ENCODE measurements around the gene BBS9.
A peak's percentile ranks its signal among the peaks of the same experiment; 100 is the strongest.

Gene BBS9

DNA sequence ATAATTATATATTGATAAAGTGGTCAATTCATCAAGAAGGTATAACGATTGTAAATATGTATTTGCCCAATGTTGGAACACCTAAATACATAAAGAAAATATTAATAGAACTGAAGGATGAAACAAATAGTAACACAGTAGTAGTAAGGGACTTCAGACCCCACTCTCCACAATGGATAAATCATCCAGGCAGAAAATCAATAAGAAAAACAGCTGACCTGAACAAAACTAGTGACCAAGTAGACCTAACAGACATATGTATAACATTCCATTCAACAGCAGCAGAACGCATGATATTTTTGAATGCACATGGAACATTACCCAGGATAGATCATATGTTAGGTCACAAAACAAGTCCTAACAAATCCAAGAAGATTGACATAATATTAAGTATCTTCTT lies 489.9 kb downstream of the BBS9 start:
- DNase-seq = no peak

GRCh38 chr7:33623267-33623666 lies 493.9 kb downstream of the BBS9 start:
- DNase-seq = peak; percentile 34

GRCh38 chr7:33624215-33624614 lies 494.9 kb downstream of the BBS9 start:
- no peak for DNase-seq

GRCh38 chr7:33626869-33627268 lies 497.5 kb downstream of the BBS9 start:
- no peak for DNase-seq

DNA sequence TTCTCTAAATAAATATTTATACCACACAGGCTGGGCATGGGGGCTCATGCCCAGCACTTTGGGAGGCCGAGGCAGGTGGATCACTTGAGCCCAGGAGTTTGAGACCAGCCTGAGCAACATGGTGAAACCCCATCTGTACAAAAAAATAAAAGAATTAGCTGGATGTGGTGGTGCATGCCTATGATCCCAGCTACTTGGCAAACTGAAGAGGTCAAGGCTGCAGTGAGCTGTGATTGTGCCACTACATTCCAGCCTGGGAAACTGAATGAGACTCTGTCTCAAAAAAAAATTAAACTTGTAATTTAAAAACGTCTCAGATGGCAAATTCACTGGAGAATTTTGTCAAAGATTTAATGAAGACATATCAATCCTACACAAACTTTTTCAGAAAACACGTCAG lies 498.4 kb downstream of the BBS9 start:
- no peak for DNase-seq

DNA sequence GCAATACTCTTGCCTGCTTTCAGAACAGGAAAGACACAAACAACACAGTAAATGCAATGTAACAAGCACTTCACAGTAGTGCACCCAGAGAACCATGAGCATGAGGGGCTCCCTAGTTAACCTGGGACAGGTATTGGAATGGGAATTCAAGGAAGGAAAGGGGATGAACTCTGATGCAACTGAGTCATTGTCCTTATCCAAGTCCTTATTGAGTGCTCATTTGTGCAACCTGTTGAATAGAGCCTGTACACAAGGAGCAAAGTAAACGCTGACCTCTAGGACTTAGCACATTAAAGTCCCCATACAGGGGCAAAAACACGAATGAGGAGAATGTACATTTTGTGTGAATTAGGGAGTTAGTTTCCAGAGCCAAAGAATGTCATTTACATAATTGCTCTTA lies 499.5 kb downstream of the BBS9 start:
- no peak for DNase-seq

- DNase-seq = no peak
These were observed 501.0 kb downstream of the BBS9 start for GRCh38 chr7:33630359-33630758.

- no peak for DNase-seq
These were observed 503.0 kb downstream of the BBS9 start for GRCh38 chr7:33632322-33632721.

DNA sequence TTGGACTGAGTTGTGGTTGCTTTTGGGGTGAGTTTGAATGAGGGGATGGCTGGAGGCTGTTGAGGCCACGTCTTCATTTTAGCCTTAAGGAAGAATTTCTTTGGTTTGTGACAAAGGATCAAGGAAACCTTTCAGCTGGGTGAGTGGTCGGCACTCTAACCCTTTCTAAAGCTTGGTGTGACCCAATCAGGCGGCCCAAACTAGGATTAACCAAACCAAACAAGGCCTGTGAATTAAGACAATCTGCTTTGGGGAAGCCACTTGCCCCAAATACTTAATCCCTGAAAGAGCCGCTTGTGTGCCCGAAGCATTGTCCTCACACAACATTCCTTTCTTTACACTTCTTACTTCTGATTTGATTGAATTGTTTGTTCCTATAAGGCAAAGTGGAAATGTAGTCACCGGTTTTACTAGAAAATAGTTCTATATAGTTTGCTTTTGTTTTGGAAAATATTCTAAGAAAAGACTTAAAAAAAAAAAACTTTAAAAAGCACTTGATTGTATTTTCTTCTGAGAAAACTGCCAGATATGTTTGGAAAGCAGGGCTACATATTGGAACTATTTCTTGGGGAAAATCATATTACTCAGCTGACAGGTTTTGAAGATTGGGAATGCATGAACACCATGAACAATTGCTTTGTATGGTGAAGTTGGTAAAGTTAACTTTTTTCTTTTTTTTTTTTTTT lies 503.6 kb downstream of the BBS9 start:
- DNase-seq = no peak

DNA sequence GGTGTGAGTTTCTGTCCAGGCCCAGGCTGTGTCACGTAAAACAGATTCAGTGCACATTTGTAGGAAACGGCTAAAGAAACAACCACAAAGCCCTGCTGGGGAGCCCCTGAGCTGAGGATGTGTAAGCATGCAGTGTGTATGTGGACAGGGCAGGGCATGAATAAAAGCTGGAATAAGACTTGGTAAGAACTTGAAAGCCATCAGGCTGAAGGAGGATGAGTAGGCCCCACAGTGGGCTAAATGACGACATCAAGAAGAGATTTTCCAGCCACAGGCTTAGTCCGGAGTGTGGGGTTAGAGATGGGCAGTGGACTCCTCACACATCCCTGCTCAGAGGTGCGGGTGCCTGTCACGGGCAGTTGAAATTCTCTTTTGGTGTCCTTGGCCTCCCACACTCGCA lies 505.2 kb downstream of the BBS9 start:
- no peak for DNase-seq

DNA sequence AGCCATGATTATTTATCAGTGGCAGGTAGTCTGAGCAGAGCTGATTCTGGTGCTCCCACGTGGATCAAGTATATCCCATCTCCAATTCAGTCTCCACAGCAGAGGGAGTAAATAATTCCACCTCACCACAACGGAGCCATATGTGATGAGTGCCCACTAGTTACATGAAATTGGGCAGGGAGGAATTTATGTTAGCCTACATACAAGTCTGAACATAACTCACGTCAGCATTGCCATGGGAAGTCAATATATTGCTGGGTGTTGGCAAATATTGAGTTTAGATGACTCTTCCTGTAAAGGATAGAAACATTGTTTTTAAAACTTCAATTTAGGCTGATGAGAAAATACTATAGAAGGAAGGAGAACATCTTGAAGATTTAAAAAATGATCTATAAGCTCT lies 507.0 kb downstream of the BBS9 start:
- no peak for DNase-seq

- DNase-seq = peak; percentile 80
These were observed 510.3 kb downstream of the BBS9 start for GRCh38 chr7:33639552-33640197.

- DNase-seq = peak; percentile 23
These were observed 511.4 kb downstream of the BBS9 start for GRCh38 chr7:33640741-33641140.

- DNase-seq = no peak
These were observed 512.9 kb downstream of the BBS9 start for GRCh38 chr7:33642312-33642711.

- no peak for DNase-seq
These were observed 514.2 kb downstream of the BBS9 start for GRCh38 chr7:33643530-33643929.

GRCh38 chr7:33644489-33644888 lies 515.1 kb downstream of the BBS9 start:
- peak; percentile 37 for DNase-seq

GRCh38 chr7:33645104-33645503 lies 515.7 kb downstream of the BBS9 start:
- DNase-seq = peak; percentile 78

- DNase-seq = no peak
These were observed 516.8 kb downstream of the BBS9 start for GRCh38 chr7:33646166-33646565.

- DNase-seq = no peak
These were observed 517.6 kb downstream of the BBS9 start for GRCh38 chr7:33646891-33647391.

- DNase-seq = peak; percentile 62
These were observed 520.4 kb downstream of the BBS9 start for GRCh38 chr7:33649476-33650441.

- DNase-seq = peak; percentile 79
These were observed 521.5 kb downstream of the BBS9 start for GRCh38 chr7:33650828-33651227.

- DNase-seq = no peak
These were observed 522.7 kb downstream of the BBS9 start for GRCh38 chr7:33651998-33652515.

DNA sequence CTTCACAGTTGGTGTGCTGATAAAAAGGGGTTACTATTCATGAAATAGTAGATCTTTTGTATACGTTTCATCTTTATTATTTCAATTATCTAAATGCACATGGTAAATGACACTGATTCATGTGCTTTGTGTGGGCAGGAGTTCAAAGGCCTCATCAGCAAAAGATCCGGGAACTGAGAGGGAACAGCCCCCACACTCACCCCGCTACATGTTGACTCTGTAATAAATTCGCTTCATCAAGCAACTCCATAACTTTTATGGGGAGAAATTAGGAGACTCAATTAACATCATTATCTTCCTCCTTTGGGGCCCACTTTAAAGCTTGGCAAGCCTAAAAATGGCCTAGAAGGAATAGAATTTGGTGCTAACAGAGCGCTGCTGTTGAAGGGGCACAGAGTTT lies 525.3 kb downstream of the BBS9 start:
- no peak for DNase-seq

All from fibroblast of skin of abdomen (primary cell).